ENCODE results near the gene PPP2R5B. TPM values are rescaled to one million over a fixed set of nuclear protein-coding genes. Genes with fewer than 3 reads are reported as not detected.

Gene PPP2R5B
- total RNA-seq, 1 experiment from 2014 or later = 8.7 TPM

DNA sequence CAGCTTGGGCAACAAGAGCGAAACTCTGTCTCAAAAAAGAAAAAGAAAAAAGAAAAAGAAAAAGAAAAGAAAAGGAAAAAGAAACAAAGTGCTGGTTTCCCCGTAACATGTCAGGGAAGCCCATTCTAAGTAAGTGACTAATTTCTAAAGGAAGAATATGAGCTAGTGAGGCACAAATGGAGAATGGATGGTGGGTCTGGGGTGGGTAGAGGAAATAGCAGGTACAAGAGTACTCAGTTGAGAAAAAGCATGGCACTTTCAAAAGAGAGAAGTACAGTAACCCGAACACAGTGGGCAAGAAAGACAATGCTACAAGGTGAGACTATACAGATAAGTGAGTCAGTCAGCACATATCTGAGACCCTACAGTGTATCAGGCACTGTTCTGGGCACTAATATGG, 42.9 kb downstream of the PPP2R5B start:
- H3K27me3 Mint-ChIP-seq (ENCODE audit: low read depth) = peaks cover 33% of the 10 kb centered on the region
- H3K4me3 Mint-ChIP-seq = no peak overlapping the region
- no peak overlapping the region for H3K27ac Mint-ChIP-seq
- ChIA-PET POLR2A (no interaction called here), CTCF (no interaction called here)
- no peaks in the 10 kb centered on the region for H3K9me3 Mint-ChIP-seq
- TF ChIP-seq, protein P1, sequence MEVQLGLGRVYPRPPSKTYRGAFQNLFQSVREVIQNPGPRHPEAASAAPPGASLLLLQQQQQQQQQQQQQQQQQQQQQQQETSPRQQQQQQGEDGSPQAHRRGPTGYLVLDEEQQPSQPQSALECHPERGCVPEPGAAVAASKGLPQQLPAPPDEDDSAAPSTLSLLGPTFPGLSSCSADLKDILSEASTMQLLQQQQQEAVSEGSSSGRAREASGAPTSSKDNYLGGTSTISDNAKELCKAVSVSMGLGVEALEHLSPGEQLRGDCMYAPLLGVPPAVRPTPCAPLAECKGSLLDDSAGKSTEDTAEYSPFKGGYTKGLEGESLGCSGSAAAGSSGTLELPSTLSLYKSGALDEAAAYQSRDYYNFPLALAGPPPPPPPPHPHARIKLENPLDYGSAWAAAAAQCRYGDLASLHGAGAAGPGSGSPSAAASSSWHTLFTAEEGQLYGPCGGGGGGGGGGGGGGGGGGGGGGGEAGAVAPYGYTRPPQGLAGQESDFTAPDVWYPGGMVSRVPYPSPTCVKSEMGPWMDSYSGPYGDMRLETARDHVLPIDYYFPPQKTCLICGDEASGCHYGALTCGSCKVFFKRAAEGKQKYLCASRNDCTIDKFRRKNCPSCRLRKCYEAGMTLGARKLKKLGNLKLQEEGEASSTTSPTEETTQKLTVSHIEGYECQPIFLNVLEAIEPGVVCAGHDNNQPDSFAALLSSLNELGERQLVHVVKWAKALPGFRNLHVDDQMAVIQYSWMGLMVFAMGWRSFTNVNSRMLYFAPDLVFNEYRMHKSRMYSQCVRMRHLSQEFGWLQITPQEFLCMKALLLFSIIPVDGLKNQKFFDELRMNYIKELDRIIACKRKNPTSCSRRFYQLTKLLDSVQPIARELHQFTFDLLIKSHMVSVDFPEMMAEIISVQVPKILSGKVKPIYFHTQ (CRISPR knock-in tag; IDR thresholded peaks at IDR 0.05) = no peak
- TF ChIP-seq, protein P2, sequence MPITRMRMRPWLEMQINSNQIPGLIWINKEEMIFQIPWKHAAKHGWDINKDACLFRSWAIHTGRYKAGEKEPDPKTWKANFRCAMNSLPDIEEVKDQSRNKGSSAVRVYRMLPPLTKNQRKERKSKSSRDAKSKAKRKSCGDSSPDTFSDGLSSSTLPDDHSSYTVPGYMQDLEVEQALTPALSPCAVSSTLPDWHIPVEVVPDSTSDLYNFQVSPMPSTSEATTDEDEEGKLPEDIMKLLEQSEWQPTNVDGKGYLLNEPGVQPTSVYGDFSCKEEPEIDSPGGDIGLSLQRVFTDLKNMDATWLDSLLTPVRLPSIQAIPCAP (CRISPR knock-in tag; IDR thresholded peaks at IDR 0.05) = no peak
- no peak for TF ChIP-seq NFATC4 (CRISPR knock-in tag; IDR thresholded peaks at IDR 0.05)
- TF ChIP-seq, protein P3, sequence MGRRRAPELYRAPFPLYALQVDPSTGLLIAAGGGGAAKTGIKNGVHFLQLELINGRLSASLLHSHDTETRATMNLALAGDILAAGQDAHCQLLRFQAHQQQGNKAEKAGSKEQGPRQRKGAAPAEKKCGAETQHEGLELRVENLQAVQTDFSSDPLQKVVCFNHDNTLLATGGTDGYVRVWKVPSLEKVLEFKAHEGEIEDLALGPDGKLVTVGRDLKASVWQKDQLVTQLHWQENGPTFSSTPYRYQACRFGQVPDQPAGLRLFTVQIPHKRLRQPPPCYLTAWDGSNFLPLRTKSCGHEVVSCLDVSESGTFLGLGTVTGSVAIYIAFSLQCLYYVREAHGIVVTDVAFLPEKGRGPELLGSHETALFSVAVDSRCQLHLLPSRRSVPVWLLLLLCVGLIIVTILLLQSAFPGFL (CRISPR knock-in tag; IDR thresholded peaks at IDR 0.05; ENCODE audit: borderline replicate concordance) = no peak
- no peak for TF ChIP-seq TP53 (CRISPR knock-in tag; IDR thresholded peaks at IDR 0.05)
- TF ChIP-seq, protein P4, sequence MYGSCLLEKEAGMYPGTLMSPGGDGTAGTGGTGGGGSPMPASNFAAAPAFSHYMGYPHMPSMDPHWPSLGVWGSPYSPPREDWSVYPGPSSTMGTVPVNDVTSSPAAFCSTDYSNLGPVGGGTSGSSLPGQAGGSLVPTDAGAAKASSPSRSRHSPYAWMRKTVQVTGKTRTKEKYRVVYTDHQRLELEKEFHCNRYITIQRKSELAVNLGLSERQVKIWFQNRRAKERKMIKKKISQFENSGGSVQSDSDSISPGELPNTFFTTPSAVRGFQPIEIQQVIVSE (CRISPR knock-in tag; IDR thresholded peaks at IDR 0.05; ENCODE audit: borderline replicate concordance) = no peak
- TF ChIP-seq, protein P5, sequence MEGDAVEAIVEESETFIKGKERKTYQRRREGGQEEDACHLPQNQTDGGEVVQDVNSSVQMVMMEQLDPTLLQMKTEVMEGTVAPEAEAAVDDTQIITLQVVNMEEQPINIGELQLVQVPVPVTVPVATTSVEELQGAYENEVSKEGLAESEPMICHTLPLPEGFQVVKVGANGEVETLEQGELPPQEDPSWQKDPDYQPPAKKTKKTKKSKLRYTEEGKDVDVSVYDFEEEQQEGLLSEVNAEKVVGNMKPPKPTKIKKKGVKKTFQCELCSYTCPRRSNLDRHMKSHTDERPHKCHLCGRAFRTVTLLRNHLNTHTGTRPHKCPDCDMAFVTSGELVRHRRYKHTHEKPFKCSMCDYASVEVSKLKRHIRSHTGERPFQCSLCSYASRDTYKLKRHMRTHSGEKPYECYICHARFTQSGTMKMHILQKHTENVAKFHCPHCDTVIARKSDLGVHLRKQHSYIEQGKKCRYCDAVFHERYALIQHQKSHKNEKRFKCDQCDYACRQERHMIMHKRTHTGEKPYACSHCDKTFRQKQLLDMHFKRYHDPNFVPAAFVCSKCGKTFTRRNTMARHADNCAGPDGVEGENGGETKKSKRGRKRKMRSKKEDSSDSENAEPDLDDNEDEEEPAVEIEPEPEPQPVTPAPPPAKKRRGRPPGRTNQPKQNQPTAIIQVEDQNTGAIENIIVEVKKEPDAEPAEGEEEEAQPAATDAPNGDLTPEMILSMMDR (IDR thresholded peaks at IDR 0.05) = no peak
- no peak for TF ChIP-seq ZNF423 (CRISPR knock-in tag; IDR thresholded peaks at IDR 0.05)
- TF ChIP-seq, protein P6, sequence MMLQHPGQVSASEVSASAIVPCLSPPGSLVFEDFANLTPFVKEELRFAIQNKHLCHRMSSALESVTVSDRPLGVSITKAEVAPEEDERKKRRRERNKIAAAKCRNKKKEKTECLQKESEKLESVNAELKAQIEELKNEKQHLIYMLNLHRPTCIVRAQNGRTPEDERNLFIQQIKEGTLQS (CRISPR knock-in tag; conservative IDR thresholded peaks at IDR 0.05) = no peak
- TF ChIP-seq, protein P7, sequence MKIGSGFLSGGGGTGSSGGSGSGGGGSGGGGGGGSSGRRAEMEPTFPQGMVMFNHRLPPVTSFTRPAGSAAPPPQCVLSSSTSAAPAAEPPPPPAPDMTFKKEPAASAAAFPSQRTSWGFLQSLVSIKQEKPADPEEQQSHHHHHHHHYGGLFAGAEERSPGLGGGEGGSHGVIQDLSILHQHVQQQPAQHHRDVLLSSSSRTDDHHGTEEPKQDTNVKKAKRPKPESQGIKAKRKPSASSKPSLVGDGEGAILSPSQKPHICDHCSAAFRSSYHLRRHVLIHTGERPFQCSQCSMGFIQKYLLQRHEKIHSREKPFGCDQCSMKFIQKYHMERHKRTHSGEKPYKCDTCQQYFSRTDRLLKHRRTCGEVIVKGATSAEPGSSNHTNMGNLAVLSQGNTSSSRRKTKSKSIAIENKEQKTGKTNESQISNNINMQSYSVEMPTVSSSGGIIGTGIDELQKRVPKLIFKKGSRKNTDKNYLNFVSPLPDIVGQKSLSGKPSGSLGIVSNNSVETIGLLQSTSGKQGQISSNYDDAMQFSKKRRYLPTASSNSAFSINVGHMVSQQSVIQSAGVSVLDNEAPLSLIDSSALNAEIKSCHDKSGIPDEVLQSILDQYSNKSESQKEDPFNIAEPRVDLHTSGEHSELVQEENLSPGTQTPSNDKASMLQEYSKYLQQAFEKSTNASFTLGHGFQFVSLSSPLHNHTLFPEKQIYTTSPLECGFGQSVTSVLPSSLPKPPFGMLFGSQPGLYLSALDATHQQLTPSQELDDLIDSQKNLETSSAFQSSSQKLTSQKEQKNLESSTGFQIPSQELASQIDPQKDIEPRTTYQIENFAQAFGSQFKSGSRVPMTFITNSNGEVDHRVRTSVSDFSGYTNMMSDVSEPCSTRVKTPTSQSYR (CRISPR knock-in tag; IDR thresholded peaks at IDR 0.05) = no peak
- no peak for TF ChIP-seq TCF7 (CRISPR knock-in tag; IDR thresholded peaks at IDR 0.05; ENCODE audit: low read depth)
- ATAC-seq (no peak), DNase-seq (ENCODE audit: low spot score) (no peak)
- no peaks in the 10 kb centered on the region for H3K4me1 Mint-ChIP-seq
- no peaks in the 10 kb centered on the region for H3K36me3 Mint-ChIP-seq

DNA sequence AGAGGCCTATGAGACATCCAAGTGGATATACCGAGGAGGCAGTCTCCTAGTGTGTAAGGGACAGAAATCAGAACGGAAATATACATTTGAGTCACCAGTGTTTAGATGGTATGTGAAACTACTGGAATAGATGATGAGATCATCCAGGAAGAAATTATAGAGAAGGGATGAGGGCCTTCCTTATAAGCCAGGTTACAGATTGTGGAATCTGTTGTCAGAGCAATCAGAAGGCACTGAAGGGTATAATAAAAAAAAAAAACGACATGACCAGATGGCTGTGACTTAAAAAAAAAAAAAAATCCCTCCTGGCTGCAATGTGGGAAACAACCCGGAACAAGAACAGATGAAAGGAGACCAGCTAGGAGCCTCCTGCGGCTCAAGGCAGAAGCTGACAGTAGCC, 44.7 kb downstream of the PPP2R5B start:
- no peak for ATAC-seq
- no peaks in the 10 kb centered on the region for H3K9me3 Mint-ChIP-seq
- H3K27ac Mint-ChIP-seq = no peak overlapping the region

More for the DNA sequence above, 44.7 kb downstream of the PPP2R5B start:
- no peak overlapping the region for H3K4me3 Mint-ChIP-seq
- H3K36me3 Mint-ChIP-seq = no peaks in the 10 kb centered on the region
- H3K4me1 Mint-ChIP-seq = no peaks in the 10 kb centered on the region
- no peak for TF ChIP-seq ZNF263 (CRISPR knock-in tag; IDR thresholded peaks at IDR 0.05; ENCODE audit: low read depth)
- no peak for TF ChIP-seq NFYB (CRISPR knock-in tag; conservative IDR thresholded peaks at IDR 0.05; ENCODE audit: low read depth)
- CTCF ChIA-PET = no interaction called here
- DNase-seq (ENCODE audit: low spot score) = no peak
- POLR2A ChIA-PET = interaction anchor here (0.7 kb wide), 2 partner anchors 27 to 1812 kb away, joined by 3 to 4 read pairs; partner anchors contain the start of gene BATF2
- H3K27me3 Mint-ChIP-seq (ENCODE audit: low read depth) = peaks cover 50% of the 10 kb centered on the region
